ENCODE results near the gene OTOF. TPM values are rescaled to one million over a fixed set of nuclear protein-coding genes. Genes with fewer than 3 reads are reported as not detected.

OTOF gene
- total and polyA plus RNA-seq, 2 of the 4 experiments (the other 2 are of a cell fraction), result 0.03 TPM; not detected in 1

- Histone ChIP-seq H3K9me3 (ENCODE audit: control insufficient read depth, insufficient read depth, low read length) (no peaks in the 10 kb centered on the region), H2BK15ac (ENCODE audit: low read depth, low read length) (no peak overlapping the region), H3K23ac (ENCODE audit: low read depth, low read length) (no peak overlapping the region), H3K79me1 (ENCODE audit: low read depth in 1 of 2, low read length in 2 of 2) (no peaks in the 10 kb centered on the region), H4K91ac (ENCODE audit: insufficient read depth, low read depth, low read length) (no peak overlapping the region), H3K4me2 (ENCODE audit: low read depth, low read length) (no peak overlapping the region), H4K5ac (ENCODE audit: low read depth, low read length) (no peak overlapping the region), H4K8ac (ENCODE audit: low read depth in 2 of 2, low read length in 2 of 2) (no peak overlapping the region), H2BK20ac (ENCODE audit: low read depth, low read length) (no peak overlapping the region), H3K9ac (ENCODE audit: low read depth, low read length) (no peak overlapping the region), H2BK120ac (ENCODE audit: low read depth, low read length) (no peak overlapping the region), H3K14ac (replicated peaks; ENCODE audit: low read depth, low read length) (no peak overlapping the region), H2AK5ac (ENCODE audit: low read depth, low read length) (no peak overlapping the region), H2AFZ (replicated peaks; ENCODE audit: low read length, poor library complexity) (no peak overlapping the region), H3K4ac (ENCODE audit: low read depth, low read length) (no peak overlapping the region), H3K27ac (ENCODE audit: insufficient read depth, low read length) (no peak overlapping the region), H3K4me3 (ENCODE audit: insufficient read depth, low read depth, low read length) (no peak overlapping the region), H4K20me1 (ENCODE audit: insufficient read depth, low read length) (no peaks in the 10 kb centered on the region), H3K18ac (ENCODE audit: low read depth, low read length) (no peak overlapping the region), H3K27me3 (ENCODE audit: control insufficient read depth, insufficient read depth, low read length) (peaks cover 14% of the 10 kb centered on the region; the same call in 1 of the 2 replicates), H3K36me3 (ENCODE audit: control insufficient read depth, insufficient read depth, low read length) (no peaks in the 10 kb centered on the region), H2AK9ac (replicated peaks; ENCODE audit: low read depth, low read length, poor library complexity) (no peak overlapping the region), H2BK5ac (ENCODE audit: low read depth, low read length, poor library complexity, severe bottlenecking) (no peak overlapping the region), H3K56ac (ENCODE audit: extremely low read depth, insufficient read depth, low read length) (no peak overlapping the region), H3K4me1 (ENCODE audit: control insufficient read depth, insufficient read depth, low read length) (no peaks in the 10 kb centered on the region), H3K9me1 (ENCODE audit: insufficient read depth, low read length) (peaks cover 6% of the 10 kb centered on the region)
- no peak for ATAC-seq (ENCODE audit: low read depth)
- WGBS, 2 experiments (ENCODE audit: extremely low coverage in 2 of 2, insufficient read length in 1 of 2), result 70% methylated on average over 2 of the region's 21 CpGs; no CpG with 5 or more reads in 1 of the 2 experiments
- intact Hi-C loops (cut with micrococcal nuclease), result loop anchor here (5.0 kb wide), 1 partner anchor 237 kb away; no protein-coding TSS in a partner anchor
- ChIA-PET CTCF (no interaction called here), POLR2A (ENCODE audit: unreplicated experiment) (no interaction called here)
- TF ChIP-seq MXI1 (IDR thresholded peaks at IDR 0.05; ENCODE audit: borderline replicate concordance, low read depth, low read length), result no peak
- no peak for TF ChIP-seq RFX5 (IDR thresholded peaks at IDR 0.05; ENCODE audit: low read depth, low read length)
- TF ChIP-seq CEBPB (IDR thresholded peaks at IDR 0.05; ENCODE audit: low read depth, low read length), result no peak
- TF ChIP-seq NFE2L2 (IDR thresholded peaks at IDR 0.05; ENCODE audit: low read depth, low read length), result no peak
- no peak for TF ChIP-seq MAFK (IDR thresholded peaks at IDR 0.05; ENCODE audit: low read depth, low read length)
- no peak for TF ChIP-seq USF2 (IDR thresholded peaks at IDR 0.05; ENCODE audit: low read depth, low read length)
- no peak for TF ChIP-seq ELK1 (IDR thresholded peaks at IDR 0.05; ENCODE audit: borderline replicate concordance, low read depth, low read length)
- TF ChIP-seq SMC3 (IDR thresholded peaks at IDR 0.05; ENCODE audit: low read depth, low read length), result no peak
- TF ChIP-seq CHD1 (IDR thresholded peaks at IDR 0.05; ENCODE audit: low read depth, low read length), result no peak
- no TSS peak for BruUV-seq (replicated peaks)
- dilution Hi-C loops (cut with HindIII; ENCODE audit: low sequenced_read_pairs, unreplicated experiment), result no loop called here
- no peak for DNase-seq
- in situ Hi-C loops (cut with MboI; ENCODE audit: low sequenced_read_pairs), result no loop called here
Measured at GRCh38 chr2:26479789-26480565, 2.1 kb upstream of the OTOF start.
